ENCODE results near the gene CDC25C.

GRCh38 chr5:138337685-138338410, 6.2 kb upstream of the CDC25C start, which contains the start of gene FAM53C:
- TF ChIP-seq CTCF (IDR thresholded peaks at IDR 0.05) (peak in 1 of 3 experiments; percentile 17), POLR2A (IDR thresholded peaks at IDR 0.05) (peak; percentile 8 to 96)
